GM20000 (cell line): Measurements from ENCODE around the gene SLC16A12.

Experiments used
- DNase-seq: peaks from one replicate; pipeline ENCODE4 v3.0.0; 2012; ENCODE audit warnings: low spot score
- TF ChIP-seq, protein P1 (sequence below): IDR thresholded peaks from 2 replicates; pipeline ENCODE4 v1.5.1; 2012; ENCODE audit warnings: mild to moderate bottlenecking, control low read depth; ENCODE audit errors: extremely low read depth, missing control alignments

SLC16A12 gene

GRCh38 chr10:89520706-89521105 is 14.7 kb downstream of the SLC16A12 start:
- TF ChIP-seq, protein P1, sequence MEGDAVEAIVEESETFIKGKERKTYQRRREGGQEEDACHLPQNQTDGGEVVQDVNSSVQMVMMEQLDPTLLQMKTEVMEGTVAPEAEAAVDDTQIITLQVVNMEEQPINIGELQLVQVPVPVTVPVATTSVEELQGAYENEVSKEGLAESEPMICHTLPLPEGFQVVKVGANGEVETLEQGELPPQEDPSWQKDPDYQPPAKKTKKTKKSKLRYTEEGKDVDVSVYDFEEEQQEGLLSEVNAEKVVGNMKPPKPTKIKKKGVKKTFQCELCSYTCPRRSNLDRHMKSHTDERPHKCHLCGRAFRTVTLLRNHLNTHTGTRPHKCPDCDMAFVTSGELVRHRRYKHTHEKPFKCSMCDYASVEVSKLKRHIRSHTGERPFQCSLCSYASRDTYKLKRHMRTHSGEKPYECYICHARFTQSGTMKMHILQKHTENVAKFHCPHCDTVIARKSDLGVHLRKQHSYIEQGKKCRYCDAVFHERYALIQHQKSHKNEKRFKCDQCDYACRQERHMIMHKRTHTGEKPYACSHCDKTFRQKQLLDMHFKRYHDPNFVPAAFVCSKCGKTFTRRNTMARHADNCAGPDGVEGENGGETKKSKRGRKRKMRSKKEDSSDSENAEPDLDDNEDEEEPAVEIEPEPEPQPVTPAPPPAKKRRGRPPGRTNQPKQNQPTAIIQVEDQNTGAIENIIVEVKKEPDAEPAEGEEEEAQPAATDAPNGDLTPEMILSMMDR = no peak
- DNase-seq = no peak

DNA sequence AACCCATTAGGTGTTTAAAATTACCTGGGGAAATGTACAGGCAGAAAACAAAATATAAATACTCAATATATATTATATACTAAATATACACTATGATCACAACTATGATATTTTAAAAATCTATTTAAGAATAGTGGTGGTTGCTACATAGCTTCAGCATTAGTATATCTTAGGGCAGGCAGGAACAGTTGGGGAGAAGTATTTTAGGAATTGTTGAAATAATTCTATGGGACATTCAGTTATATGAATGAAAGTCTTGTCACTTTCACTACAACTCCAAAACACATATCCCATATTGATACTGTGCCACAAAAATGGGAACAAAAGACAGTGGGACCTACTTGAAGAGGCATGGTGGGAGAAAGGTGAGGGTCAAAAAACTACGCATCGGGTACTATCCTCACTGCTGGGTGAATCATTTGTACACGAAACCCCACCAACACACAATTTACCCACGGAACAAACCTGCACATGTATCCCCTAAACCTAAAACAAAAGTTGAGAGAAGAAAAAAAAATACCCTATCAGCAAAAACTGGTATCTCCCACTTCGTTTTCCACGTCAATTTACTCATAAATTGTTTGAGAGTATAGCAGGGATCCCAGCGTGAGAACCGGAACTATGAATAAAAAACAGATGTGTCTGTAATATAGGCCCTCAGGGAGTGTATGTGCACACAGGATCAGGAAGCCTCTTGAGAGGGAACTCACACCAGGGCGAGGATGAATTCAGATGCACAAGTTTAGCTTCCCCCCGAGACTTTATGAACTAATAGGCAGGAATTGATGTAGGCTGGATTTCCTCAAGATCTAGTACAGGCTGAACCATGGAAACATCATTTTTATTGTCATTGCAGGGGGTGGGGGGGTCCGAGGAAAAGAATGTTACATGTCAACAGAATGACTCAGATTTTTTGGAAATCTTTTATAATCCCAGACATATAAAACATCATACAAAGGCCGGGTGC is 16.2 kb downstream of the SLC16A12 start:
- TF ChIP-seq, protein P1 = no peak
- DNase-seq = no peak

DNA sequence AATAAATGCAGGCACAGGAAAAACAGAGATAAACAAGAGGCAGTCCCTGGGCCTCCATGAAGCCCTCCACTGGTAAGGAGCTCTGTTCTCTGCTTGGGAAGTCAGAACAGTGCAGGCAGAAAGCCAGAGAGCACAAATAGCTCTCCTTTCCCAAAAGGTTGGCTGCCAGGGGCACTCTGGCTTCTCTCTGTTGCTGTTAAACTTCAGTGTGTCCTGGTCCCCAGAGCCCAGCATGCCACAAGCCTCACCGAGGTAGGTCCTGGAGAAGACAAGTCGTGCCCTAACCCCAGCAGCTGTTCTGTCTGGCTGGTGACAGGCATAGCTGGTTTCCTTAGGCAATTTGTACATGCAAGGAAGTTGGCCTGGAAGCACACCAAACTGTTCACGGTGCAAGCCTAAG is 17.3 kb downstream of the SLC16A12 start:
- TF ChIP-seq, protein P1 = no peak
- DNase-seq = no peak

- no peak for DNase-seq
- TF ChIP-seq, protein P1 = no peak
Measured at GRCh38 chr10:89516149-89516832, 19.1 kb downstream of the SLC16A12 start.

DNA sequence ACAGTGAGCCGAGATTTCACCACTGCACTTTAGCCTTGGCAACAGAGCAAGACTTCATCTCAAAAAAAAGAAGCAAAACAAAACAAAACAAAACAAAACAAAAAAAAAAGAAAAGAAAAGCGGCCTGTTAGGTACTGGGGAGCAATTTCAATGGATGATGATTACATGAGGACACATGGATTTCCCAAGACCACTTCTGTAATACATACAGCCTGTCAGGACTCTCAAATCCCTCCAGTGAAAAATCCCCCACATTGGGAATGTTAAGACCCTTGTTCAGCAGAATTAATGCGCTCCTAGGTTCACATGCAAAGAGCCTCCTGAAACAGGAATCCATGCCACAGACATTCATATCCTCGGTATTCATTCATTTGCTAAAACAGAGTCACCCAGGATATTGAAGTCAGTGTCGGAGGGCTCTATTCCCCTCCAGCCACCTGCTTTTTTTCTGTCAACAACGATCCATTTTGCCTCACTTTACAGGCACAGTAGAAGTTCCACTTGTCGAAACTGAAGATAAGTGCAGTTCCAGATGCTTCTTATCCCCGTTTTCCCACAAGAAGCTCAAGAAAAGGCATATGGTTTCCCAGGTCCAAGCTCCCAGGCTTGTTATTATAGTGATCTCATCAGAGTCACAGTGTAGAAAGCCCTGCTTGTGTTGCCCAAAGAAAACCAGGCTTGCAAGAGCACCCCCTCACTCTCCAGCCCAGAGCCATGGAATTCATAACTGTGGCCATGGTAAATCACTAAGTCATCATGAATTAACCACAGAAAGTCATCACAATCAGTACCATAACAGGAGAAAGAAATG is 20.2 kb downstream of the SLC16A12 start:
- DNase-seq = no peak

DNA sequence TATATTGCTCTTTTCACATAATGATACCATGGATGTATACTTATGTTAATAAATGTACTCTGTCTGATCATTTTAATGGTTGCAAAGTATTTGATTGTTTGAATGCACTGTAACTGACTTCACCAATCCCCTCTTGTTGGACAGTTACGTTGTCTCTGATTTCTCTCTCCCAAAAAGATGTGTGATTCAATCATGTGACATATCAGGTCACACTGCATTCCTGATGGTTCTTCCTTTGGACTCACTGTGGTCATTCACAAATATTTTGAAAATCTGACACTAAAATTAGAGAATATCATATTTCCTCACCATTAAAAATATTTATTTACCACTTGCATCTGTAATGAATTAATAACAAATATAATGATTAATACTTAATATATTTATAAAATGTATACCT is 22.2 kb downstream of the SLC16A12 start:
- DNase-seq = no peak
- TF ChIP-seq, protein P1 = no peak

More for the DNA sequence above, 20.2 kb downstream of the SLC16A12 start:
- TF ChIP-seq, protein P1 = no peak
